KOPT-K1 (cell line): ENCODE measurements around the gene IMPACT.

ENCODE experiments used
- H3K27ac ChIP-seq: fragments of 200-600 bp; sonication (generic); 2 replicates; pipeline ENCODE4 v1.5.1; 2016; ENCODE audit warnings: antibody characterized with exemption, mild to moderate bottlenecking, low read depth, low read length; ENCODE audit not compliant: poor library complexity, severe bottlenecking
- H3K36me3 ChIP-seq: fragments of 200-600 bp; sonication (generic); 2 replicates; pipeline ENCODE4 v1.5.1; 2017; ENCODE audit warnings: antibody characterized with exemption, mild to moderate bottlenecking, low read length, moderate library complexity; ENCODE audit not compliant: insufficient read depth
- H3K9me3 ChIP-seq: fragments of 200-600 bp; sonication (generic); 2 replicates; pipeline ENCODE4 v1.5.1; 2017; ENCODE audit warnings: antibody characterized with exemption, low read length, mild to moderate bottlenecking; ENCODE audit not compliant: insufficient read depth, poor library complexity, severe bottlenecking

The IMPACT gene

DNA sequence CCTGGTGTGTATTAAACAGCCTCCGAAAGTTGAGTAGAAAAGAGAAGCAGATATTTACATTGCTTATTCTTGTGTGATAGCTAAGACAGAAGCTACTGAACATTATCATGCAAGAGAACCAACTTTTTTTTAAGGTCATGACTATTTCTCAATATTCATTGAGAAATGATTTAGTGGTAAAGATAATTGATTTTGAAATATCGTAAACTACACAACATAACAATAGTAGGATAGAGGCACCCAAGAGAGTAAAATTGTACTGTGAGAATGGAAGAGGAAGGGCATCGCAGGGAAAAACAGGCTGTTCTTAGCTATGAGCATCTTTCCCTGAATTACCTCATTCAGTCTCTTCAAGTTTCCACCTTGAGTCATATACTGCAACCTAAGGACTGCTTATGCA lies 59.2 kb downstream of the IMPACT start:
- Histone ChIP-seq H3K27ac (no peak overlapping the region), H3K36me3 (no peaks in the 10 kb centered on the region), H3K9me3 (no peaks in the 10 kb centered on the region)

DNA sequence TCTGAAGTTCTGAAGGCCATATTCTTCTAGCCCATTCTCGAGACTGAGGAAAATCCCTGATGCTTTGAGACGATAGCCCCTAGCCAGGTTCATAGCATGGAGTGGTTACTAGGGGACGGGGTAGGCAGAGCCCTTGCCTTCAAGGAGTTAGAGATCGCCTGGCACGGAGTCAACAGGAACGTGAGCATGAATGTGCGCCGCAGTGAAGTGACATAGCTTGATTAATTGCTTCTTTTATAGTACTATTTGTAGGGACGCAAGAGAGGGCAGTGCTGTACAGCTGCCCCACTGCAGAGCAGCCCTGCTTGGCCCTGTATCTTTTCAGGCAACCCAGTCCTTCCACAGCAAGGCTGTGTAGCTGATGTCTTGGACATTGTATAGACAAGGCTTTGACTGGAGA lies 60.2 kb downstream of the IMPACT start:
- Histone ChIP-seq H3K27ac (no peak overlapping the region), H3K9me3 (no peaks in the 10 kb centered on the region), H3K36me3 (no peaks in the 10 kb centered on the region)

DNA sequence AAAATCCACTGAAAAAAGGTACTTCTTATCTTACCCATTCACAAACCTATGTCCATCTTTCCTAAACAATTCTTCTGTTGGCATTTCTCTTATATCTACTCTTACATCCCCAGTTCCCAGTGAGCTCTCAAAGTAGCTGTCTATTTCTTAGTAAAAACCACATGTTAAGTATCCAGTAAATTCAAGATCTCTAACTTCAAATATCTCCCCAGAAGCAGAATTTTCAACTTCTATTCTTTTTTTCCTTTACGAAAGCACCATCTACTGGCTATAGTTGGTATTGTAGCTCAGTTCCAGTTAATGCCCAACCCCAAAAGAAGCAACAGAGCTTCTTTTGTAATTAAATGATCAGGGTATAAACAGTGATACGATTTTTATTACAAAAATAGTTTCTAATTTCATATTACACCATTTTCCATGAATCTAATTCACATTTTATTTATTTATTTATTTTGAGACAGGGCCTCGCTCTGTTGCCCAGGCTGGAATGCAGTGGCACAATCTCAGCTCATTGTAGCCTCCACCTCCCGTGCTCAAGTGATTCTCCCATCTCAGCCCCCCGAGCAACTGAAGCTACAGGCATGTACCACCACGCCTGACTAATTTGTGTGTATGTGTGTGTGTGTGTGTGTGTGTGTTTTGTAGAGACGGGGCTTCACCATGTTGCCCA lies 62.5 kb downstream of the IMPACT start:
- Histone ChIP-seq H3K36me3 (no peaks in the 10 kb centered on the region), H3K27ac (no peak overlapping the region), H3K9me3 (no peaks in the 10 kb centered on the region)

DNA sequence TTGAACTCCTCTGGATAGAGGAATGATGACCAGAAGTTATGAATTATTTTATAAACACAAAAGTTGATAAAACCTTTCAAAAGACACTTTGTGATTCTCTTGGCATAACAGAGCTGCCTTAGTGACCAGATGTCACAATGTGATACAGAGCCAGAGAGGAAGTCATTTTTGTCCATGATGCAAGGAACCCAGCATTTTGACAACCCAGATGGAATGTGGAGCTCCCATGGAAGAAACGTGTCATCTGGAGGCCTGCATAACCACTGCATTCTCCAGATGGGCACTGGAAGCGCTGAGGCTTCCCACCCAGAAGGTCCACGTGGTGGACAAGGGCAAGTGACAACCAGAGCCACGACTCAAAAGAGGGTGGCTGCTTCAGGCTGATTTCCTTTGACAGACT lies 64.1 kb downstream of the IMPACT start:
- Histone ChIP-seq H3K27ac (no peak overlapping the region), H3K9me3 (no peaks in the 10 kb centered on the region)

DNA sequence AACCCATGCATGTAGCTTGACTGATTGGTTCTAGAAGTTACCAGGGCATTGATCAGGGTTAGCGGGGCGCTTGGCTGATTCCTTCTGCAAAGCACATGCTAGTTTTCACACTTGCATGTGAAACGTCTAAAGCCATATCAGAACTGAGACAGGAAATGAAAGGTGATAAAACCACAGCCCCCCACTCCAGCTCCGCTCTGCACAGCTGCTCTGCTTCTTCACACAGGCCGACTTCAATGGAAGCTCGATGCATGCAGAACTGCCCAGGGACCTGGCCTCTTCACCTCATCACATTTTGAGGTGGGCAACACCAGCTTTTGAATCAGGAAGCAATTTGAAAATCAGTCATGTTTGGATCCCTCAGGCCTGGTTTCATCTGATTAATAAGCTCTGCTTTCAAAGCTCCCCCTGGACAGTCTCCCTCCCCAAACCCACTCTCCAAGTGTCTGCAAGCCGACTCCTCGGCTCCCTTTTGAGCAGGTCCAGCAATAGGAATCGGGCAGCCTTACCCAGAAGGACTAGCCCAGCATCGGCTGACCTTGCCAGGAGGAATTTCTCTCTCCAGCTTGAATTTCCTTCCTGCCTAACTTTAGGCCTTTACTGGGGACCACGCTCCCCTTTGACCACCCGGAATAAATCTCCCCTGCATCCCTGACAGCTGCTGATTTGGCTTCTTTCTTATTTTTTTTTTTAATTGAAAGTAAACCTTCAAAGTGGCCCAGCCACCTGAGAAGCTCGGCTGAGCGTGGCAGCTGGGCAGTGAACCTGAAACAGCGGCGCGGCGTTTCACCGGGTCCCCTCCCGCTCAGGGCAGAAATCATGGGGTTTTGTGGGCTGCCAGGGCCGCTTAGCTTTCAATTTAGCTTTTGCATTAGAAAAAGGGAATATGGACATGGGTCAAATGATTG lies 65.7 kb downstream of the IMPACT start:
- H3K9me3 ChIP-seq = no peaks in the 10 kb centered on the region
- H3K36me3 ChIP-seq = no peaks in the 10 kb centered on the region
- no peak overlapping the region for H3K27ac ChIP-seq

More for the DNA sequence above, 64.1 kb downstream of the IMPACT start:
- no peaks in the 10 kb centered on the region for H3K36me3 ChIP-seq

DNA sequence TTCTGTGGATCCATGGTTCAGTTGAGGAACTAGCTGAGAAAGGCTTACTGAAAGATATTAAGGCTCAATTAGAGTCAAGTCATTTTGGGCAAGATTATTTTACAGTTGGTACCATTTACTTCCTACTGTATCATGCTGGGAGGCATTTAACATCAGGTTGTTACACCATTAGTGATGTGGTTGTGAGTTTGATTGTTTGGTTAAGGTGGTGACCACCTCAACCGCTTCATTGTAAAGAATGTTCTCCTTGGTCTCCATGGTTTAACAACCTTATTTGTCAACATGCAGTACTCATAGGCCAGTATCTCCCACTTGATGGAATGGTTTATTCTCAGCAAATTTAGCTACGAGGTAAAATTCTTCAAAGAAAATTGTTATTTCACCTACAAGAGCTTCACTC lies 68.1 kb downstream of the IMPACT start:
- Histone ChIP-seq H3K9me3 (no peaks in the 10 kb centered on the region), H3K27ac (no peak overlapping the region), H3K36me3 (no peaks in the 10 kb centered on the region)

DNA sequence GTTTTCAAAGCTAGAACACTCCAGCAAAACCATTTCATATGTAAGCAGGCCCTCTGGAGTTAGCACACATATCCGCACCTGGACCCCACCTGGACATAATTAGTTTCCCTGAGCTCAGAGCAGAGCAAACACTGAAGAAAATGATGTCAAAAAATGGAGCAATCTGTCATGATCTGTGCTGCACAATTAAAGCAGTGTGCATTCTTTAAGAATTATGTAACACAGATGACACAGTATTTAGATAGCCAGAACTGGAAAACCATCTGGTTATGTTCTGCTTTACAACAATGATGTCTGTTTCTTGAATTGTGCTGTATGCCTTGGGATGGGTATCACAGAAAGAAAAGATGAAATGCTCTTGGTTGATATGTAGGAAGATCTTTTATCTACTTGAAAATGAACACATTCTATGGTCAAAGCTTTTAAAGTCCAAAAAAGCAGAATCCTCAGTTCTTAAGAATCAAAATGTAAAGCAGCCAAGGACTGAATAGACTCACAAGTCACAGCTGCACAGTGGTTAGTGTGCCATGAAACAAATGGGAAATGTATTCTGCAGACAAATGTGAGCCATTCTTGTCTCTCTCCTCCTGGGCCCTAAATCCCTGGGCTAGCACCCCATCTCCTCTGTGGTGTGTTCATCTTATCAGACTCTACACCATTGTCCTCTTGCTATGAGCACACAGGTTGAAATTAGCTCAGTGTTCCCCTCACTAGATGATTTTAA lies 70.7 kb downstream of the IMPACT start:
- Histone ChIP-seq H3K27ac (no peak overlapping the region), H3K9me3 (no peaks in the 10 kb centered on the region)

DNA sequence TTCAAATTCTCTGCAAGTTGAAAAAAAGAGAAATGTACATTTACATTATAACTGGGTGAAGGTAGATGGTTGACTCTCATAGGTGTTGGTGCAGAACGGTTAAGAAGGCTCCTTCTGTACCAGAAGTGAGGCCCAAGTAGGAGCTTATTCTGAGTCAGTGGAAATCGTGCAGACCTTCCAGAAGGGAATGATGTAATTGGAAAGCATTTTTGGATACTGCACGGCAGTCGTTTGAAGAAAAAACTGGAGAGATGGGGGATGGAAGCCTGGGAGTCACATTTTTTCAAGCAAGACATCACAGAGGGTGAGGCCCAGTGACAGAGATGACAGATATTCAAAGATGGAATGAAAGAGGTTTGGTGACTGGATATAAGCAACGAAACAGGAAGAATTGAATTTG lies 73.3 kb downstream of the IMPACT start:
- Histone ChIP-seq H3K27ac (no peak overlapping the region), H3K9me3 (no peaks in the 10 kb centered on the region)

More for the DNA sequence above, 70.7 kb downstream of the IMPACT start:
- H3K36me3 ChIP-seq = no peaks in the 10 kb centered on the region

DNA sequence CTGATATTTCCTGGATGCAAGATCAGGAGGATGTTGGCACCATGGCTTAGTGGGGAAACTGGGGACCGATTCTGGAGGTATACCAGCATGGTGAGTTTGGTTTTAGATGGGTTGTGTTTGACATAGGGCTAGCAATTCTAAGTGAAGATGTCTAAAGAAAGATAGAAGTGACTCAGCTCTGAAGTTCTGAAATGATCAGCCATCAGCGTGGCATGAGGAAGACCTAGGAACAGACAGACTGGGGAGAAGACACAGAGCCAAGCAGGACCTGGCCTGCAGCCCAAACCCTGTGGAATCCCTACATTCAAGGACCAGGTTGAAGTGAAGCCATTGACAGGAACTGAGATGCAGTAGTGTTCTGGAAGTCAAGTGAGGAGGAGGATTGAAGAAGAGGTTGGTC lies 73.7 kb downstream of the IMPACT start:
- H3K27ac ChIP-seq = no peak overlapping the region
- H3K9me3 ChIP-seq = no peaks in the 10 kb centered on the region
- H3K36me3 ChIP-seq = no peaks in the 10 kb centered on the region

More for the DNA sequence above, 73.3 kb downstream of the IMPACT start:
- H3K36me3 ChIP-seq = no peaks in the 10 kb centered on the region

DNA sequence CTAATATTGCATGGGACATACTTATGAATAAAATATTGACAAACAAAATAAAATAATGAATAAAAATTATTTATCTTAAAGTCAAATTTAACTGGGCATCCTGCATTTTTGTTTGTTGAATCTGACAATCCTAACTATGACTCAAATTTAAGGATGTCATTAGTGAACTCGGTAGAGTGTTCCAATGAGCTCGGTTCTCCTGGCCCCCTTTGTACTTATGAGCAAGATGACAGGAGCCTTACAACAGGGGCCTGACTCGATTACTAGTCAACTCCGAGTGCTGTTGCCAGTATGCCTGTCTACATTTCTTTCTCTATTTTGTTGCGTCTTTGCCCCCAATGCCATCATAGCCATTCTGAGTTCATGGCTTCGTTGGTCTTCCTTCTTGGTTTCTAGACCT lies 74.3 kb downstream of the IMPACT start:
- Histone ChIP-seq H3K36me3 (no peaks in the 10 kb centered on the region), H3K27ac (no peak overlapping the region), H3K9me3 (no peaks in the 10 kb centered on the region)

DNA sequence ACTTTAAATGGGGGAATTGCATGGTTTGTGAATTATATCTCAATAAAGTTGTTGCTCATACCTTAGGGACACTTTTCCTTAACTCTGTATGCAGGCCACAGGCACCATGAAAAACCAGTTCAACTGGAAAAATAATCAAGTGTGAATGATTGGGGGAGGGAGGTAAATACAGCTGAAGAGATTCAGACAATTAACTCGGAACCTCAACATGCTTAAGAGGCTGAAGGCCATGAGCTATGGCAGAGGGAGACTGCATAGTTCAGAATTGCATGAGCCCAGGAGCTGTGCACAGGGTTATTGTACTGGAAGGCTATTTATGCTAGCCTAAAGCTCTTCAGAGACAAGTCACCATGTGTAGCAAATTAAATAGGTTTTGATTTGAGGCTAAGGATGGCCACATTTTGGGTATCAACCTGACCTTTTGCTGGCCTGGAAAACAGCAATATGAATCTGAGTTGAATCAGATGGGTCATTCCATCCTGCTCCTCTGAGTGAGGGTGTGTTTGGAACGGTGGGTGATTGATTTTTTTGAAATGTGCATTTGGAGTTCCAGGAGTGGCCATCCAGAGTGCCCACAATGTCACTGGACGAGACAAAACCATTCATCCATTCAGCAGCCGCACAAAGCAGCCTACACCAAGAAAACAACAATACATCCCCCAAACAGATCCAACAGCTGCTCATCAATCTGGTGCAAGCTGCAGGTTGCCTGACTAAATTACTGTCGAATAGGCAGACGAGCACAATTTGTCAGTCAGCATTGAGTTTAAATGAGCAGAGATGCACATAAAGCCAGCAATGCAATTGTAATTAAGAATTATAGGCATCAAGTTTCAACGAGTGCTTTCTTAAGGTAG lies 76.4 kb downstream of the IMPACT start:
- no peaks in the 10 kb centered on the region for H3K9me3 ChIP-seq
- H3K36me3 ChIP-seq = no peaks in the 10 kb centered on the region
- H3K27ac ChIP-seq = no peak overlapping the region
